CD1c-positive myeloid dendritic cell (primary cell): Measurements from ENCODE around the gene CPHXL.

Experiments used
- DNase-seq: peaks from one replicate; pipeline ENCODE4 v3.0.0-alpha.2; 2016; ENCODE audit errors: extremely low spot score

The CPHXL gene

GRCh38 chr16:75726390-75726789 is at the start of gene CPHXL:
CPHXL (minus strand) TSS chr16:75726490; CDS start chr16:75726442, 48 bp downstream.
- DNase-seq = no peak

- no peak for DNase-seq
Measured at GRCh38 chr16:75774197-75774596, 47.9 kb upstream of the CPHXL start.

- no peak for DNase-seq
Measured at GRCh38 chr16:75770051-75770450, 43.8 kb upstream of the CPHXL start.

- DNase-seq = peak; percentile 68
Measured at GRCh38 chr16:75764154-75764768, 38.0 kb upstream of the CPHXL start.

GRCh38 chr16:75763204-75763603 is 36.9 kb upstream of the CPHXL start:
- DNase-seq = no peak

- DNase-seq = no peak
Measured at GRCh38 chr16:75762746-75763145, 36.5 kb upstream of the CPHXL start.

GRCh38 chr16:75761108-75761507 is 34.8 kb upstream of the CPHXL start:
- DNase-seq = no peak

GRCh38 chr16:75760018-75760519 is 33.8 kb upstream of the CPHXL start:
- DNase-seq = no peak

- no peak for DNase-seq
Measured at GRCh38 chr16:75758215-75758614, 31.9 kb upstream of the CPHXL start.

GRCh38 chr16:75754141-75754540 is 27.9 kb upstream of the CPHXL start:
- DNase-seq = no peak

- no peak for DNase-seq
Measured at GRCh38 chr16:75750528-75750927, 24.2 kb upstream of the CPHXL start.

GRCh38 chr16:75746359-75746758 is 20.1 kb upstream of the CPHXL start:
- no peak for DNase-seq

- no peak for DNase-seq
Measured at GRCh38 chr16:75745823-75746222, 19.5 kb upstream of the CPHXL start.

GRCh38 chr16:75745242-75745641 is 19.0 kb upstream of the CPHXL start:
- no peak for DNase-seq

GRCh38 chr16:75742424-75743047 is 16.2 kb upstream of the CPHXL start:
- DNase-seq = no peak

GRCh38 chr16:75733305-75734211 is 7.3 kb upstream of the CPHXL start:
- DNase-seq = no peak

- no peak for DNase-seq
Measured at GRCh38 chr16:75732871-75733270, 6.6 kb upstream of the CPHXL start.

- DNase-seq = no peak
Measured at GRCh38 chr16:75727221-75727620, 931 bp upstream of the CPHXL start.

GRCh38 chr16:75718452-75718851 is 7.8 kb downstream of the CPHXL start:
- DNase-seq = no peak

GRCh38 chr16:75714661-75715060 is 11.6 kb downstream of the CPHXL start:
- DNase-seq = no peak

- no peak for DNase-seq
Measured at GRCh38 chr16:75710344-75710743, 15.9 kb downstream of the CPHXL start.

GRCh38 chr16:75703306-75703705 is 23.0 kb downstream of the CPHXL start:
- DNase-seq = no peak

- no peak for DNase-seq
Measured at GRCh38 chr16:75702242-75702641, 24.0 kb downstream of the CPHXL start.
